IPS DF 4.7 (cell line): ENCODE measurements around the gene ZNF700.
A peak's percentile ranks its signal among the peaks of the same experiment; 100 is the strongest.
"Not testable (repeated sequence)": the region's sequence is repeated elsewhere in the genome, so short reads cannot be mapped to it uniquely, and the experiment has no call there.

ENCODE experiments used
- DNase-seq: peaks from one replicate; pipeline ENCODE4 v3.0.0-alpha.2; 2013; ENCODE audit warnings: low spot score; ENCODE audit errors: extremely low read depth

ZNF700 gene

GRCh38 chr19:11924886-11925650, at the start of gene ZNF700:
TSS of gene ZNF700 (plus strand) at chr19:11925107. CDS start at chr19:11925211, 104 bp downstream.
- DNase-seq, result peak; percentile 71

- DNase-seq, result not testable (repeated sequence)
Measured at GRCh38 chr19:11879687-11880266, 45.1 kb upstream of the ZNF700 start.

- DNase-seq, result no peak
Measured at GRCh38 chr19:11880598-11880997, 44.3 kb upstream of the ZNF700 start.

GRCh38 chr19:11881151-11881800, 43.6 kb upstream of the ZNF700 start:
- DNase-seq, result no peak

- DNase-seq, result no peak
Measured at GRCh38 chr19:11882606-11883005, 42.3 kb upstream of the ZNF700 start.

- no peak for DNase-seq
Measured at GRCh38 chr19:11887234-11887610, 37.7 kb upstream of the ZNF700 start.

- peak; percentile 82 for DNase-seq
Measured at GRCh38 chr19:11887611-11888531, 37.0 kb upstream of the ZNF700 start, which contains the start of gene ZNF69. TSS of gene ZNF69 (plus strand) at chr19:11887782. CDS start at chr19:11887924, 142 bp downstream.

- not testable (repeated sequence) for DNase-seq
Measured at GRCh38 chr19:11889901-11890300, 35.0 kb upstream of the ZNF700 start.

GRCh38 chr19:11890634-11891033, 34.3 kb upstream of the ZNF700 start:
- no peak for DNase-seq

GRCh38 chr19:11894851-11895250, 30.1 kb upstream of the ZNF700 start:
- no peak for DNase-seq

GRCh38 chr19:11902228-11902627, 22.7 kb upstream of the ZNF700 start:
- DNase-seq, result no peak

GRCh38 chr19:11905928-11906327, 19.0 kb upstream of the ZNF700 start:
- no peak for DNase-seq

GRCh38 chr19:11911937-11912336, 13.0 kb upstream of the ZNF700 start:
- not testable (repeated sequence) for DNase-seq

GRCh38 chr19:11914417-11915051, 10.4 kb upstream of the ZNF700 start:
- not testable (repeated sequence) for DNase-seq

GRCh38 chr19:11921852-11922495, 2.9 kb upstream of the ZNF700 start:
- DNase-seq, result no peak

GRCh38 chr19:11925651-11926187, 812 bp downstream of the ZNF700 start:
- not testable (repeated sequence) for DNase-seq

- no peak for DNase-seq
Measured at GRCh38 chr19:11927227-11927626, 2.3 kb downstream of the ZNF700 start.

GRCh38 chr19:11931051-11931450, 6.1 kb downstream of the ZNF700 start:
- DNase-seq, result no peak

- DNase-seq, result no peak
Measured at GRCh38 chr19:11931513-11931912, 6.6 kb downstream of the ZNF700 start.

- DNase-seq, result not testable (repeated sequence)
Measured at GRCh38 chr19:11935829-11936228, 10.9 kb downstream of the ZNF700 start.
